Liver (tissue), 9 donors: ENCODE results near the gene CA10. TPM values are rescaled to one million over a fixed set of nuclear protein-coding genes. Genes with fewer than 3 reads are reported as not detected.

ENCODE experiments used
- DNase-seq: peaks from one replicate; pipeline ENCODE4 v3.0.0-alpha.2; 2017; ENCODE audit warnings: low spot score
- H3K27ac ChIP-seq, 2 donors: one replicate each; pipeline ENCODE4 v1.7.0; 2013; ENCODE audit warnings: inconsistent platforms in 2 of 2, low read length in 2 of 2, control low read depth in 1 of 2, low read depth in 1 of 2, mild to moderate bottlenecking in 1 of 2
- H3K27me3 ChIP-seq, 4 donors: one replicate each; pipeline versions ENCODE4 v1.6.1 to v1.7.0; 2013; ENCODE audit warnings: low read length in 3 of 4, inconsistent platforms in 1 of 4, mild to moderate bottlenecking in 1 of 4, moderate library complexity in 1 of 4; ENCODE audit not compliant: control insufficient read depth in 4 of 4, insufficient read depth in 4 of 4
- H3K36me3 ChIP-seq, 4 donors: one replicate each; pipeline versions ENCODE4 v1.6.1 to v1.7.0; 2013; ENCODE audit warnings: low read length in 3 of 4, mild to moderate bottlenecking in 3 of 4, low read depth in 1 of 4, moderate library complexity in 1 of 4; ENCODE audit not compliant: control insufficient read depth in 4 of 4, insufficient read depth in 3 of 4
- H3K4me1 ChIP-seq, 4 donors: one replicate each; pipeline versions ENCODE4 v1.6.1 to v1.7.0; 2013; ENCODE audit warnings: low read length in 3 of 4, mild to moderate bottlenecking in 3 of 4, moderate library complexity in 1 of 4; ENCODE audit not compliant: control insufficient read depth in 4 of 4, insufficient read depth in 4 of 4
- H3K4me3 ChIP-seq, 3 donors: one replicate each; pipeline versions ENCODE4 v1.6.1 to v1.7.0; 2013; ENCODE audit warnings: low read length in 3 of 3, control low read depth in 1 of 3, low read depth in 1 of 3, mild to moderate bottlenecking in 1 of 3
- H3K9ac ChIP-seq, 2 donors: one replicate each; pipeline ENCODE4 v1.7.0; 2013; ENCODE audit warnings: low read length in 2 of 2, mild to moderate bottlenecking in 2 of 2, moderate library complexity in 2 of 2, control low read depth in 1 of 2, low read depth in 1 of 2
- H3K9me3 ChIP-seq, 4 donors: one replicate each; pipeline versions ENCODE4 v1.6.1 to v1.7.0; 2013; ENCODE audit warnings: low read length in 3 of 4; ENCODE audit not compliant: control insufficient read depth in 4 of 4
- EGR1 ChIP-seq, 2 donors: IDR thresholded peaks; 2 replicates each; pipeline ENCODE4 v1.6.1; 2016 to 2018; ENCODE audit warnings: antibody characterized with exemption in 2 of 2, low read depth in 2 of 2
- FOXA1 ChIP-seq: IDR thresholded peaks from 2 replicates; pipeline ENCODE4 v1.6.1; 2016; ENCODE audit warnings: antibody characterized with exemption
- FOXA2 ChIP-seq: IDR thresholded peaks from 2 replicates; pipeline ENCODE4 v1.6.1; 2016; ENCODE audit warnings: antibody characterized with exemption
- GABPA ChIP-seq, 2 donors: IDR thresholded peaks in 1 of 2; conservative IDR thresholded peaks in 1 of 2; 2 replicates each; pipeline ENCODE4 v1.6.1; 2016; ENCODE audit warnings: antibody characterized with exemption in 2 of 2, mild to moderate bottlenecking in 1 of 2, moderate library complexity in 1 of 2
- HNF4A ChIP-seq, 2 donors: conservative IDR thresholded peaks; 2 replicates each; pipeline ENCODE4 v1.6.1; 2016; ENCODE audit warnings: antibody characterized with exemption in 2 of 2, mild to moderate bottlenecking in 2 of 2
- HNF4G ChIP-seq: IDR thresholded peaks from 2 replicates; pipeline ENCODE4 v1.6.1; 2016; ENCODE audit warnings: antibody characterized with exemption
- JUND ChIP-seq, 2 donors: IDR thresholded peaks; 2 replicates each; pipeline ENCODE4 v1.6.1; 2016; ENCODE audit warnings: antibody characterized with exemption in 2 of 2
- NR2F2 ChIP-seq: IDR thresholded peaks from 2 replicates; pipeline ENCODE4 v1.6.1; 2016; ENCODE audit warnings: antibody characterized with exemption
- RAD21 ChIP-seq, 2 donors: IDR thresholded peaks; 2 replicates each; pipeline ENCODE4 v1.6.1; 2016; ENCODE audit warnings: antibody characterized with exemption in 2 of 2, mild to moderate bottlenecking in 2 of 2
- RXRA ChIP-seq, 2 donors: IDR thresholded peaks; 2 replicates each; pipeline ENCODE4 v1.6.1; 2017 to 2018; ENCODE audit warnings: antibody characterized with exemption in 2 of 2, mild to moderate bottlenecking in 1 of 2
- SP1 ChIP-seq: IDR thresholded peaks from 2 replicates; pipeline ENCODE4 v1.6.1; 2018; ENCODE audit warnings: antibody characterized with exemption, mild to moderate bottlenecking
- TAF1 ChIP-seq: conservative IDR thresholded peaks from 2 replicates; pipeline ENCODE4 v1.6.1; 2016; ENCODE audit warnings: antibody characterized with exemption, mild to moderate bottlenecking
- YY1 ChIP-seq: IDR thresholded peaks from 2 replicates; pipeline ENCODE4 v1.6.1; 2016; ENCODE audit warnings: antibody characterized with exemption, mild to moderate bottlenecking
- polyA plus RNA-seq, 2 donors: library from polyadenylated mRNA; stranded (reverse) in 1 of 2; unstranded in 1 of 2; fragments of 200-250 nt in 1 of 2; fragments of >200 nt in 1 of 2; fragmentation: Nextera tagmentation in 1 of 2; extraction: Ambion mirVana in 1 of 2; gene quantifications; one replicate each; pipeline versions ENCODE4 v1.2.1 to v1.2.3, GENCODE V29; 2013 to 2015
- total RNA-seq, 2 donors: library from RNA; depleted of rRNA; stranded (reverse); fragments of >200 nt; gene quantifications; one replicate each; pipeline ENCODE4 v1.2.3, GENCODE V29; 2014
- TF ChIP-seq, protein P1 (sequence below): IDR thresholded peaks from 2 replicates; pipeline ENCODE4 v1.6.1; 2016; ENCODE audit warnings: antibody characterized with exemption, mild to moderate bottlenecking
- TF ChIP-seq, protein P2 (sequence below): IDR thresholded peaks from 2 replicates; pipeline ENCODE4 v1.6.1; 2016; ENCODE audit warnings: antibody characterized with exemption
- TF ChIP-seq, protein P3 (sequence below): IDR thresholded peaks from 2 replicates; pipeline ENCODE4 v1.6.1; 2016; ENCODE audit warnings: antibody characterized with exemption
- TF ChIP-seq, protein P4 (sequence below): IDR thresholded peaks from 2 replicates; pipeline ENCODE4 v1.6.1; 2016; ENCODE audit warnings: antibody characterized with exemption
- TF ChIP-seq, protein P5 (sequence below): fragments of 150-350 bp; IDR thresholded peaks from 2 replicates; pipeline ENCODE4 v1.5.1; 2017; ENCODE audit warnings: improper control_type of control experiment, low read depth, low read length; ENCODE audit not compliant: missing input control
- donor health status: healthy.
- donor health status: healthy.
- donor health status: healthy.
- donor health status: healthy.
- donor health status: healthy.

CA10 gene
- total and polyA plus RNA-seq, 4 donors = 0.05 TPM; not detected in 3

DNA sequence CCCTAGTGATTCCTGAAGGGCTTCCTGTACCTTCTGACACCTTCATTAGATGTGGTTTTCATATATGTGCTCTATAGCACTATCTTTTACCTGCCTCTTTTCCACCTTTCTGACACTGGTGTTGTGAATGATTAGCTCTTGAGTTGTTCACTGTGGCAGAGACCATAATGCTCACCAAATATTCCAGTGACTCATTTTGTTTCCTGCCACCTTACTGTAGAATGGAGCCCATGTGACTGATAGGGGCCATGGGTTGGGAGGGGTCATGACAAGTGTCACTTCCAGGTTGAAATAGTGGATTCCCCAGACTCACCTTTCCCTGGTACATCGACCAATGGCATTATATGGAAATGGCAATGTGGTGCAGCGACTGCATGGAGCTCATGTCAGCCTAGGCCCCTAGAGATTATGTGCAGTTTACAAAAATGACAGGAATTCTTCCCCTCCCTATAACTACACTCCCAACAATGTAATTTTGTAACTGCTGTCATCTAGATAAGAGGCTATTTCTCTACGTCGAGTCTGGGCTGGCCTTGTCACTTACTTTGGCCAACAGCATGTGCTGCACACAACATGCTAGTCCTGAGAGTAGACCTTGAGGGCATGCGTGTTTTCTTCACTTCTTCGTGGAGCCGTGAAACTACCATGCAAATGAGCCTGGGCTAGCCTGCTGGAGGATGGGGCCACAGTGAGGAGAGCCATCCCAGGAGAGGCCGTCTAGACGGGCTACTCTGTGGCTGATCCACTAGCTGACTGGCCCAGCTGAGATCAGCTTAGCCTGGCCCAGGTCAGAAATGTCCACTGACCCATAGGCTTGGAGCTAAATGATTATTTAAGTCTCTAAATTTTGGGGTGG is 409.5 kb downstream of the CA10 start (continued):
- TF ChIP-seq, protein P1, sequence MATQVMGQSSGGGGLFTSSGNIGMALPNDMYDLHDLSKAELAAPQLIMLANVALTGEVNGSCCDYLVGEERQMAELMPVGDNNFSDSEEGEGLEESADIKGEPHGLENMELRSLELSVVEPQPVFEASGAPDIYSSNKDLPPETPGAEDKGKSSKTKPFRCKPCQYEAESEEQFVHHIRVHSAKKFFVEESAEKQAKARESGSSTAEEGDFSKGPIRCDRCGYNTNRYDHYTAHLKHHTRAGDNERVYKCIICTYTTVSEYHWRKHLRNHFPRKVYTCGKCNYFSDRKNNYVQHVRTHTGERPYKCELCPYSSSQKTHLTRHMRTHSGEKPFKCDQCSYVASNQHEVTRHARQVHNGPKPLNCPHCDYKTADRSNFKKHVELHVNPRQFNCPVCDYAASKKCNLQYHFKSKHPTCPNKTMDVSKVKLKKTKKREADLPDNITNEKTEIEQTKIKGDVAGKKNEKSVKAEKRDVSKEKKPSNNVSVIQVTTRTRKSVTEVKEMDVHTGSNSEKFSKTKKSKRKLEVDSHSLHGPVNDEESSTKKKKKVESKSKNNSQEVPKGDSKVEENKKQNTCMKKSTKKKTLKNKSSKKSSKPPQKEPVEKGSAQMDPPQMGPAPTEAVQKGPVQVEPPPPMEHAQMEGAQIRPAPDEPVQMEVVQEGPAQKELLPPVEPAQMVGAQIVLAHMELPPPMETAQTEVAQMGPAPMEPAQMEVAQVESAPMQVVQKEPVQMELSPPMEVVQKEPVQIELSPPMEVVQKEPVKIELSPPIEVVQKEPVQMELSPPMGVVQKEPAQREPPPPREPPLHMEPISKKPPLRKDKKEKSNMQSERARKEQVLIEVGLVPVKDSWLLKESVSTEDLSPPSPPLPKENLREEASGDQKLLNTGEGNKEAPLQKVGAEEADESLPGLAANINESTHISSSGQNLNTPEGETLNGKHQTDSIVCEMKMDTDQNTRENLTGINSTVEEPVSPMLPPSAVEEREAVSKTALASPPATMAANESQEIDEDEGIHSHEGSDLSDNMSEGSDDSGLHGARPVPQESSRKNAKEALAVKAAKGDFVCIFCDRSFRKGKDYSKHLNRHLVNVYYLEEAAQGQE = no peak
- TF ChIP-seq TAF1 (no peak), RAD21 (IDR thresholded peaks at IDR 0.05) (no peak), RXRA (IDR thresholded peaks at IDR 0.05) (no peak), HNF4A (conservative IDR thresholded peaks at IDR 0.05) (no peak), YY1 (no peak), EGR1 (IDR thresholded peaks at IDR 0.05; ENCODE audit: low read depth in 2 of 2) (no peak), HNF4G (no peak), NR2F2 (no peak), FOXA1 (no peak), JUND (IDR thresholded peaks at IDR 0.05) (no peak)
- TF ChIP-seq, protein P2, sequence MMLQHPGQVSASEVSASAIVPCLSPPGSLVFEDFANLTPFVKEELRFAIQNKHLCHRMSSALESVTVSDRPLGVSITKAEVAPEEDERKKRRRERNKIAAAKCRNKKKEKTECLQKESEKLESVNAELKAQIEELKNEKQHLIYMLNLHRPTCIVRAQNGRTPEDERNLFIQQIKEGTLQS = no peak
- TF ChIP-seq, protein P3, sequence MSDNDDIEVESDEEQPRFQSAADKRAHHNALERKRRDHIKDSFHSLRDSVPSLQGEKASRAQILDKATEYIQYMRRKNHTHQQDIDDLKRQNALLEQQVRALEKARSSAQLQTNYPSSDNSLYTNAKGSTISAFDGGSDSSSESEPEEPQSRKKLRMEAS = no peak

DNA sequence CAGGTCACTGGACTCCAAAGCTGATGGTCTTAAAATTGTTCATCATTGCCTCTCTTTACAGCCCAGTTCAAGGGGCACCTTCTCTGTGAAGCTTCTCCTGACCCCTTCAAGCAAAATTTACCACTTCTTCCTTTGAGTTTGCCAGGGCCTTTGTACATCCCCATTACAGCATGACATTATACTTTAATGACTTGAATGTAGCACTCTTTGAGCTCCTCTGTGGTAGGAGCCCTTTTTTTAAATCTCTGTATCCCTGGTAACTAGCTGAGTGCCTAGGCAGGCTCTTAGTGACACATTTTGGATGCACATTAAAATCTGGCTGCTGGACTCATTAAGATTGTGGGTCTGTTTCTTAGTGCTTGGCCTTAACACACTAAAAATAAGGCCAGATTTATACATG is 412.1 kb downstream of the CA10 start:
- Histone ChIP-seq H3K9me3 (no peaks in the 10 kb centered on the region), H3K4me3 (no peak overlapping the region), H3K27me3 (no peaks in the 10 kb centered on the region), H3K4me1 (no peaks in the 10 kb centered on the region), H3K36me3 (no peaks in the 10 kb centered on the region), H3K27ac (no peak overlapping the region), H3K9ac (no peak overlapping the region)
- DNase-seq = no peak
- TF ChIP-seq NR2F2 (no peak), TAF1 (no peak), HNF4A (conservative IDR thresholded peaks at IDR 0.05) (no peak), YY1 (no peak), FOXA2 (no peak), JUND (IDR thresholded peaks at IDR 0.05) (no peak), HNF4G (no peak), EGR1 (IDR thresholded peaks at IDR 0.05; ENCODE audit: low read depth in 2 of 2) (no peak), GABPA (IDR thresholded peaks at IDR 0.05 in 1 of 2, conservative IDR thresholded peaks at IDR 0.05 in 1 of 2) (no peak), FOXA1 (no peak), RAD21 (IDR thresholded peaks at IDR 0.05) (no peak), SP1 (no peak), RXRA (IDR thresholded peaks at IDR 0.05) (no peak)
- TF ChIP-seq, protein P3 = no peak
- TF ChIP-seq, protein P1 = no peak
- TF ChIP-seq, protein P4, sequence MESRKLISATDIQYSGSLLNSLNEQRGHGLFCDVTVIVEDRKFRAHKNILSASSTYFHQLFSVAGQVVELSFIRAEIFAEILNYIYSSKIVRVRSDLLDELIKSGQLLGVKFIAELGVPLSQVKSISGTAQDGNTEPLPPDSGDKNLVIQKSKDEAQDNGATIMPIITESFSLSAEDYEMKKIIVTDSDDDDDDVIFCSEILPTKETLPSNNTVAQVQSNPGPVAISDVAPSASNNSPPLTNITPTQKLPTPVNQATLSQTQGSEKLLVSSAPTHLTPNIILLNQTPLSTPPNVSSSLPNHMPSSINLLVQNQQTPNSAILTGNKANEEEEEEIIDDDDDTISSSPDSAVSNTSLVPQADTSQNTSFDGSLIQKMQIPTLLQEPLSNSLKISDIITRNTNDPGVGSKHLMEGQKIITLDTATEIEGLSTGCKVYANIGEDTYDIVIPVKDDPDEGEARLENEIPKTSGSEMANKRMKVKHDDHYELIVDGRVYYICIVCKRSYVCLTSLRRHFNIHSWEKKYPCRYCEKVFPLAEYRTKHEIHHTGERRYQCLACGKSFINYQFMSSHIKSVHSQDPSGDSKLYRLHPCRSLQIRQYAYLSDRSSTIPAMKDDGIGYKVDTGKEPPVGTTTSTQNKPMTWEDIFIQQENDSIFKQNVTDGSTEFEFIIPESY = no peak
- TF ChIP-seq, protein P5, sequence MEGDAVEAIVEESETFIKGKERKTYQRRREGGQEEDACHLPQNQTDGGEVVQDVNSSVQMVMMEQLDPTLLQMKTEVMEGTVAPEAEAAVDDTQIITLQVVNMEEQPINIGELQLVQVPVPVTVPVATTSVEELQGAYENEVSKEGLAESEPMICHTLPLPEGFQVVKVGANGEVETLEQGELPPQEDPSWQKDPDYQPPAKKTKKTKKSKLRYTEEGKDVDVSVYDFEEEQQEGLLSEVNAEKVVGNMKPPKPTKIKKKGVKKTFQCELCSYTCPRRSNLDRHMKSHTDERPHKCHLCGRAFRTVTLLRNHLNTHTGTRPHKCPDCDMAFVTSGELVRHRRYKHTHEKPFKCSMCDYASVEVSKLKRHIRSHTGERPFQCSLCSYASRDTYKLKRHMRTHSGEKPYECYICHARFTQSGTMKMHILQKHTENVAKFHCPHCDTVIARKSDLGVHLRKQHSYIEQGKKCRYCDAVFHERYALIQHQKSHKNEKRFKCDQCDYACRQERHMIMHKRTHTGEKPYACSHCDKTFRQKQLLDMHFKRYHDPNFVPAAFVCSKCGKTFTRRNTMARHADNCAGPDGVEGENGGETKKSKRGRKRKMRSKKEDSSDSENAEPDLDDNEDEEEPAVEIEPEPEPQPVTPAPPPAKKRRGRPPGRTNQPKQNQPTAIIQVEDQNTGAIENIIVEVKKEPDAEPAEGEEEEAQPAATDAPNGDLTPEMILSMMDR = no peak
